C4-2B (cell line): Measurements from ENCODE around the gene IL5.

ENCODE experiments used
- H3K27ac ChIP-seq: fragments of 450-650 bp; 2 replicates; pipeline ENCODE4 v1.5.1; 2017
- CTCF ChIP-seq: fragments of 450-650 bp; conservative IDR thresholded peaks from 2 replicates; pipeline ENCODE4 v1.5.1; 2017; ENCODE audit warnings: mild to moderate bottlenecking
- ZFX ChIP-seq: fragments of 450-650 bp; IDR thresholded peaks from 2 replicates; pipeline ENCODE4 v1.6.1; 2017

IL5 gene

GRCh38 chr5:132547269-132547668, 3.9 kb upstream of the IL5 start:
- no peak overlapping the region for H3K27ac ChIP-seq
- TF ChIP-seq CTCF (no peak), ZFX (no peak)

GRCh38 chr5:132546108-132546507, 2.8 kb upstream of the IL5 start:
- TF ChIP-seq ZFX: no peak
- no peak for TF ChIP-seq CTCF
- H3K27ac ChIP-seq: no peak overlapping the region

- H3K27ac ChIP-seq: no peak overlapping the region
- TF ChIP-seq CTCF (no peak), ZFX (no peak)
Observed at GRCh38 chr5:132540764-132541163, 2.6 kb downstream of the IL5 start.

GRCh38 chr5:132540149-132540548, 3.2 kb downstream of the IL5 start:
- H3K27ac ChIP-seq: no peak overlapping the region
- TF ChIP-seq ZFX (no peak), CTCF (no peak)

GRCh38 chr5:132539716-132540115, 3.6 kb downstream of the IL5 start:
- TF ChIP-seq CTCF: no peak
- H3K27ac ChIP-seq: no peak overlapping the region

- no peak overlapping the region for H3K27ac ChIP-seq
- TF ChIP-seq ZFX: no peak
- no peak for TF ChIP-seq CTCF
Observed at GRCh38 chr5:132530946-132531345, 12.4 kb downstream of the IL5 start.

GRCh38 chr5:132528866-132529634, 14.3 kb downstream of the IL5 start:
- no peak overlapping the region for H3K27ac ChIP-seq
- TF ChIP-seq ZFX (no peak), CTCF (no peak)
